ENCODE data around the gene ALK.

Gene ALK

DNA sequence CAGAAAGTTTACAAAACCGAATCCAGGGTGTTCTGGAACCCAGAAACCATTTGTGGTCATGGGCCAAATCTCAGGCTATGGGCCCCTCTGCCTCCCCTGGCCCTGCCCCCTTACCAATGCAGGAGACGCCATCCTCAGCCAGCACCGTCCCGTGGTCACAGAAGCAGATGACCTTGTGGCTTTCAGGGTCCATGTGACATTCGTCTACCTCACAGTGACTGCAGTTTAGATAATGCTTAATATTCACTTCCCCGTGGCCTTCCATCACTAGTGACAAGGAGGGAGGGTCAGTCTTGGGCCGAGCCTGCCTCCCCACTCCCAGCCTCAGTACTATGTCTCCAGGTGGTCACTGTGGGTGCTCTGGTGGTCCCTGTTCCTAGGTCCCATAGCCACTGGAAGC lies 694.6 kb downstream of the ALK start:
- no peak overlapping the region for H3K4me3 ChIP-seq (ENCODE audit: low read depth, low read length)
- ChIA-PET POLR2A (no interaction called here), CTCF (no interaction called here)
- TF ChIP-seq ZBTB20 (tag by site-specific recombination; IDR thresholded peaks at IDR 0.05) = no peak
- TF ChIP-seq, protein P1, sequence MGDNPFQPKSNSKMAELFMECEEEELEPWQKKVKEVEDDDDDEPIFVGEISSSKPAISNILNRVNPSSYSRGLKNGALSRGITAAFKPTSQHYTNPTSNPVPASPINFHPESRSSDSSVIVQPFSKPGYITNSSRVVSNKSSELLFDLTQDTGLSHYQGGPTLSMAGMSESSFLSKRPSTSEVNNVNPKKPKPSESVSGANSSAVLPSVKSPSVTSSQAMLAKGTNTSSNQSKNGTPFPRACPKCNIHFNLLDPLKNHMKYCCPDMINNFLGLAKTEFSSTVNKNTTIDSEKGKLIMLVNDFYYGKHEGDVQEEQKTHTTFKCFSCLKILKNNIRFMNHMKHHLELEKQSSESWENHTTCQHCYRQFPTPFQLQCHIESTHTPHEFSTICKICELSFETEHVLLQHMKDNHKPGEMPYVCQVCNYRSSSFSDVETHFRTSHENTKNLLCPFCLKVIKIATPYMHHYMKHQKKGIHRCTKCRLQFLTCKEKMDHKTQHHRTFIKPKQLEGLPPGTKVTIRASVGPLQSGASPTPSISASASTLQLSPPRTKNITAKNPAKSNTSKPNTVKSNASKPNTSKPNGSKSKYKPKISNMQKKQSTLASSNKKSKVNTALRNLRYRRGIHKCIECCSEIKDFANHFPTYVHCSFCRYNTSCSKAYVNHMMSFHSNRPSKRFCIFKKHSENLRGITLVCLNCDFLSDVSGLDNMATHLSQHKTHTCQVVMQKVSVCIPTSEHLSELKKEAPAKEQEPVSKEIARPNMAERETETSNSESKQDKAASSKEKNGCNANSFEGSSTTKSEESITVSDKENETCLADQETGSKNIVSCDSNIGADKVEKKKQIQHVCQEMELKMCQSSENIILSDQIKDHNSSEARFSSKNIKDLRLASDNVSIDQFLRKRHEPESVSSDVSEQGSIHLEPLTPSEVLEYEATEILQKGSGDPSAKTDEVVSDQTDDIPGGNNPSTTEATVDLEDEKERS (tag by site-specific recombination; IDR thresholded peaks at IDR 0.05) = no peak
- TF ChIP-seq ZNF621 (tag by site-specific recombination; IDR thresholded peaks at IDR 0.05) = no peak
- TF ChIP-seq, protein P2, sequence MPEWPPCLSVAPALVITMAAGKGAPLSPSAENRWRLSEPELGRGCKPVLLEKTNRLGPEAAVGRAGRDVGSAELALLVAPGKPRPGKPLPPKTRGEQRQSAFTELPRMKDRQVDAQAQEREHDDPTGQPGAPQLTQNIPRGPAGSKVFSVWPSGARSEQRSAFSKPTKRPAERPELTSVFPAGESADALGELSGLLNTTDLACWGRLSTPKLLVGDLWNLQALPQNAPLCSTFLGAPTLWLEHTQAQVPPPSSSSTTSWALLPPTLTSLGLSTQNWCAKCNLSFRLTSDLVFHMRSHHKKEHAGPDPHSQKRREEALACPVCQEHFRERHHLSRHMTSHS (tag by site-specific recombination; IDR thresholded peaks at IDR 0.05) = no peak
- TF ChIP-seq ZNF112 (tag by site-specific recombination; IDR thresholded peaks at IDR 0.05) = no peak
- TF ChIP-seq GLI2 (tag by site-specific recombination; IDR thresholded peaks at IDR 0.05; ENCODE audit: borderline replicate concordance, low read depth) = no peak
- no peak for TF ChIP-seq REPIN1 (tag by site-specific recombination; IDR thresholded peaks at IDR 0.05; ENCODE audit: low read depth)
- TF ChIP-seq, protein P3, sequence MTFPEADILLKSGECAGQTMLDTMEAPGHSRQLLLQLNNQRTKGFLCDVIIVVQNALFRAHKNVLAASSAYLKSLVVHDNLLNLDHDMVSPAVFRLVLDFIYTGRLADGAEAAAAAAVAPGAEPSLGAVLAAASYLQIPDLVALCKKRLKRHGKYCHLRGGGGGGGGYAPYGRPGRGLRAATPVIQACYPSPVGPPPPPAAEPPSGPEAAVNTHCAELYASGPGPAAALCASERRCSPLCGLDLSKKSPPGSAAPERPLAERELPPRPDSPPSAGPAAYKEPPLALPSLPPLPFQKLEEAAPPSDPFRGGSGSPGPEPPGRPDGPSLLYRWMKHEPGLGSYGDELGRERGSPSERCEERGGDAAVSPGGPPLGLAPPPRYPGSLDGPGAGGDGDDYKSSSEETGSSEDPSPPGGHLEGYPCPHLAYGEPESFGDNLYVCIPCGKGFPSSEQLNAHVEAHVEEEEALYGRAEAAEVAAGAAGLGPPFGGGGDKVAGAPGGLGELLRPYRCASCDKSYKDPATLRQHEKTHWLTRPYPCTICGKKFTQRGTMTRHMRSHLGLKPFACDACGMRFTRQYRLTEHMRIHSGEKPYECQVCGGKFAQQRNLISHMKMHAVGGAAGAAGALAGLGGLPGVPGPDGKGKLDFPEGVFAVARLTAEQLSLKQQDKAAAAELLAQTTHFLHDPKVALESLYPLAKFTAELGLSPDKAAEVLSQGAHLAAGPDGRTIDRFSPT (tag by site-specific recombination; IDR thresholded peaks at IDR 0.05) = no peak
- no peaks in the 10 kb centered on the region for H3K9me3 ChIP-seq (ENCODE audit: control insufficient read depth, insufficient read depth, low read depth, low read length)
- H3K36me3 ChIP-seq (ENCODE audit: control insufficient read depth in 2 of 2, insufficient read depth in 1 of 2, low read length in 2 of 2) = no peaks in the 10 kb centered on the region
- H3K4me1 ChIP-seq (ENCODE audit: control insufficient read depth, insufficient read depth, low read length) = no peaks in the 10 kb centered on the region
- H3K27ac ChIP-seq (ENCODE audit: extremely low read depth, low read depth, low read length) = no peak overlapping the region

DNA sequence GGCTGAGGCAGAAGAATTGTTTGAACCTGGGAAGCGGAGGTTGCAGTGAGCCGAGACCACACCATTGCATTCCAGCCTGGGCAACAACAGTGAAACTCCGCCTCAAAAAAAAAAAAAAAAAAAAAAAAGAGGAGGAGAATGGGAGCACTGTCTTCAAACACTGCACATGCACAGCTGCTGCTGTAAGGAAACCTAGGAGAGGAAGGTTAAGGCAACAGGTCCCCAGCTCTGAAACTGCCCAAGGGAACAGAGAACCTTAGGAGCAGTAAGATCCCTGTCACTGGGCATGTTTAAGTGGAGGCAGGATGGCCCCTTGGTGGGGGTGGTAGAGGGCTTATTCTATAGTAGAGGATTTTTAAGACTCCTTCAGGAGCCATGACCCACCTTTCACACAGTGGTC lies 695.0 kb downstream of the ALK start:
- no peak overlapping the region for H3K27ac ChIP-seq (ENCODE audit: extremely low read depth, low read depth, low read length)
- ChIA-PET POLR2A (interaction anchor here (0.7 kb wide), 1 partner anchor 218 kb away, joined by 6 read pairs; no protein-coding TSS in a partner anchor), CTCF (no interaction called here)
- H3K9me3 ChIP-seq (ENCODE audit: control insufficient read depth, insufficient read depth, low read depth, low read length) = no peaks in the 10 kb centered on the region
- no peaks in the 10 kb centered on the region for H3K4me1 ChIP-seq (ENCODE audit: control insufficient read depth, insufficient read depth, low read length)
- no peaks in the 10 kb centered on the region for H3K36me3 ChIP-seq (ENCODE audit: control insufficient read depth in 2 of 2, insufficient read depth in 1 of 2, low read length in 2 of 2)
- peak; percentile 64; the same call in 1 of the 2 replicates for TF ChIP-seq SCRT2 (tag by site-specific recombination; IDR thresholded peaks at IDR 0.05)
- no peak for TF ChIP-seq ZNF391 (tag by site-specific recombination; IDR thresholded peaks at IDR 0.05; ENCODE audit: borderline replicate concordance, low read depth)
- H3K4me3 ChIP-seq (ENCODE audit: low read depth, low read length) = no peak overlapping the region

DNA sequence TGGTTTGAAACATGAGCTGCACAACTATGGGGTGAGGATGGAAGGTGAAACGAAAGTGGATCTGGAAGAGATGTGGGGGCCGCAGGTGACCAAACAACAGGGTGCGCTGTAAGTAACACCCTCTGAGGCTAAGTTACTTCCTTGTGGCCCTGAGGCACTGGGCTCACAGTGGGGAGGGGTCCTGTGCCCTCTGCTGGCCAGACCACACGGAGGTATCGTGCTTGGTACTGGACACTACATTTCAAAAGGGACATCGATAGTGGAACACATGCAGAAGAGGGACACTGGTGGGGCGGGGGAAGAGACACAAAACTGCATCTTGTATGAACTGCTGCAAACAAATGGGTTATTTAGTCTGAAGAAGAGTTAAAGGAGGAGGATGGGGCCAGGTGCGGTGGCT lies 695.6 kb downstream of the ALK start:
- Histone ChIP-seq H3K27ac (ENCODE audit: extremely low read depth, low read depth, low read length) (no peak overlapping the region), H3K4me1 (ENCODE audit: control insufficient read depth, insufficient read depth, low read length) (no peaks in the 10 kb centered on the region), H3K36me3 (ENCODE audit: control insufficient read depth in 2 of 2, insufficient read depth in 1 of 2, low read length in 2 of 2) (no peaks in the 10 kb centered on the region), H3K9me3 (ENCODE audit: control insufficient read depth, insufficient read depth, low read depth, low read length) (no peaks in the 10 kb centered on the region), H3K4me3 (ENCODE audit: low read depth, low read length) (no peak overlapping the region)
- CTCF ChIA-PET = no interaction called here
- TF ChIP-seq ZNF248 (tag by site-specific recombination; IDR thresholded peaks at IDR 0.05) (no peak), SALL2 (tag by site-specific recombination; IDR thresholded peaks at IDR 0.05; ENCODE audit: borderline replicate concordance) (no peak), ZNF114 (tag by site-specific recombination; IDR thresholded peaks at IDR 0.05) (no peak), KLF10 (tag by site-specific recombination; IDR thresholded peaks at IDR 0.05) (no peak), ZNF677 (tag by site-specific recombination; IDR thresholded peaks at IDR 0.05) (no peak)
- TF ChIP-seq, protein P4, sequence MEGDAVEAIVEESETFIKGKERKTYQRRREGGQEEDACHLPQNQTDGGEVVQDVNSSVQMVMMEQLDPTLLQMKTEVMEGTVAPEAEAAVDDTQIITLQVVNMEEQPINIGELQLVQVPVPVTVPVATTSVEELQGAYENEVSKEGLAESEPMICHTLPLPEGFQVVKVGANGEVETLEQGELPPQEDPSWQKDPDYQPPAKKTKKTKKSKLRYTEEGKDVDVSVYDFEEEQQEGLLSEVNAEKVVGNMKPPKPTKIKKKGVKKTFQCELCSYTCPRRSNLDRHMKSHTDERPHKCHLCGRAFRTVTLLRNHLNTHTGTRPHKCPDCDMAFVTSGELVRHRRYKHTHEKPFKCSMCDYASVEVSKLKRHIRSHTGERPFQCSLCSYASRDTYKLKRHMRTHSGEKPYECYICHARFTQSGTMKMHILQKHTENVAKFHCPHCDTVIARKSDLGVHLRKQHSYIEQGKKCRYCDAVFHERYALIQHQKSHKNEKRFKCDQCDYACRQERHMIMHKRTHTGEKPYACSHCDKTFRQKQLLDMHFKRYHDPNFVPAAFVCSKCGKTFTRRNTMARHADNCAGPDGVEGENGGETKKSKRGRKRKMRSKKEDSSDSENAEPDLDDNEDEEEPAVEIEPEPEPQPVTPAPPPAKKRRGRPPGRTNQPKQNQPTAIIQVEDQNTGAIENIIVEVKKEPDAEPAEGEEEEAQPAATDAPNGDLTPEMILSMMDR (tag by site-specific recombination; IDR thresholded peaks at IDR 0.05) = peak; percentile 36; the same call in 1 of the 2 replicates
- POLR2A ChIA-PET = interaction anchor here (0.7 kb wide), 1 partner anchor 218 kb away, joined by 6 read pairs; no protein-coding TSS in a partner anchor

Data from HEK293 (cell line).